Panc1 (cell line): ENCODE data around the gene UBXN11. TPM values are rescaled to one million over a fixed set of nuclear protein-coding genes. Genes with fewer than 3 reads are reported as not detected.

Source experiments
- ATAC-seq: fragments of 200-7000 bp; cut with Tn5 transposase; 2 replicates; pipeline ENCODE4 v1.9.1; 2020; ENCODE audit warnings: mild to moderate bottlenecking, moderate library complexity
- BruUV-seq: library from RNA; stranded (reverse); fragments of 400-500 nt; replicated peaks from 2 replicates; lab custom pipeline; 2021; lab: Mats Ljungman, UMichigan
- CTCF ChIA-PET: fragments of 300-600 bp; sonication (Branson Sonifier 250); formaldehyde crosslinking; loops from one replicate; lab custom pipeline; 2022; ENCODE audit warnings: antibody characterized with exemption; lab: Charles Lee
- POLR2A ChIA-PET: fragments of 300-600 bp; sonication (Branson Sonifier 250); formaldehyde crosslinking; loops from one replicate; lab custom pipeline; 2022; ENCODE audit warnings: antibody characterized with exemption; lab: Charles Lee
- DNase-seq: peaks from one replicate; pipeline ENCODE4 v3.0.0-alpha.2; 2010; ENCODE audit warnings: low read depth, low spot score
- H3K27ac ChIP-seq: 2 replicates; pipeline ENCODE4 v1.5.1; 2011; ENCODE audit warnings: mild to moderate bottlenecking, low read length, inconsistent platforms
- H3K27me3 ChIP-seq: fragments of 200-500 bp; sonication (Bioruptor generic); 2 replicates; pipeline ENCODE4 v1.6.0; 2014; ENCODE audit warnings: low read length, inconsistent platforms; ENCODE audit not compliant: control insufficient read depth, insufficient read depth
- H3K36me3 ChIP-seq: fragments of 200-500 bp; sonication (Bioruptor generic); 2 replicates; pipeline ENCODE4 v1.5.1; 2014; ENCODE audit warnings: inconsistent platforms, mild to moderate bottlenecking, low read length, moderate library complexity; ENCODE audit not compliant: control insufficient read depth, insufficient read depth
- H3K4me1 ChIP-seq: 2 replicates; pipeline ENCODE4 v1.5.1; 2011; ENCODE audit warnings: inconsistent platforms, mild to moderate bottlenecking, low read length, moderate library complexity; ENCODE audit not compliant: control insufficient read depth, insufficient read depth
- H3K4me3 ChIP-seq, 2 experiments: 2 replicates each; pipeline ENCODE4 v1.5.1; 2011 to 2012; ENCODE audit warnings: low read depth in 2 of 2, low read length in 2 of 2, mild to moderate bottlenecking in 2 of 2, inconsistent platforms in 1 of 2, moderate library complexity in 1 of 2
- H3K9me3 ChIP-seq: fragments of 200-500 bp; sonication (Bioruptor generic); 2 replicates; pipeline ENCODE4 v1.5.1; 2014; ENCODE audit warnings: low read depth, mild to moderate bottlenecking, inconsistent platforms, low read length, moderate library complexity; ENCODE audit not compliant: control insufficient read depth, insufficient read depth
- POLR2AphosphoS5 ChIP-seq: IDR thresholded peaks from 2 replicates; pipeline ENCODE4 v1.6.1; 2012; ENCODE audit warnings: mild to moderate bottlenecking, low read depth, low read length, moderate library complexity
- SIN3A ChIP-seq: IDR thresholded peaks from 2 replicates; pipeline ENCODE4 v1.6.1; 2012; ENCODE audit warnings: low read depth, mild to moderate bottlenecking, low read length, moderate library complexity, borderline replicate concordance; ENCODE audit not compliant: insufficient read depth
- TCF7L2 ChIP-seq: IDR thresholded peaks from 2 replicates; pipeline ENCODE4 v1.6.1; 2011; ENCODE audit warnings: mild to moderate bottlenecking, low read depth, low read length, inconsistent platforms
- in situ Hi-C: cut with HindIII; loops from 2 replicates; pipeline ENCODE4 v1.10.0; 2016; ENCODE audit warnings: low sequenced_read_pairs, low pct_unique_long_range_greater_than_20kb
- intact Hi-C: fragments of 100-400 bp; cut with micrococcal nuclease; formaldehyde crosslinking; loops from one replicate; pipeline ENCODE4 v1.10.0; 2022; ENCODE audit not compliant: unreplicated experiment
- total RNA-seq: library from RNA; stranded (reverse); gene quantifications from one replicate; pipeline ENCODE4 v1.2.1, GENCODE V29; 2021; ENCODE audit not compliant: unreplicated experiment
- TF ChIP-seq, protein P1 (sequence below): fragments of 450-650 bp; IDR thresholded peaks from 2 replicates; pipeline ENCODE4 v1.5.1; 2017; ENCODE audit warnings: mild to moderate bottlenecking
- TF ChIP-seq, protein P2 (sequence below), 2 experiments: IDR thresholded peaks; 2 replicates each; pipeline ENCODE4 v1.6.1; 2011 to 2012; ENCODE audit warnings: low read depth in 2 of 2, control low read depth in 1 of 2, low read length in 1 of 2, mild to moderate bottlenecking in 1 of 2, moderate library complexity in 1 of 2; ENCODE audit not compliant: insufficient read depth in 1 of 2

Gene UBXN11
- total RNA-seq, 1 experiment from 2014 or later, result 23.7 TPM

DNA sequence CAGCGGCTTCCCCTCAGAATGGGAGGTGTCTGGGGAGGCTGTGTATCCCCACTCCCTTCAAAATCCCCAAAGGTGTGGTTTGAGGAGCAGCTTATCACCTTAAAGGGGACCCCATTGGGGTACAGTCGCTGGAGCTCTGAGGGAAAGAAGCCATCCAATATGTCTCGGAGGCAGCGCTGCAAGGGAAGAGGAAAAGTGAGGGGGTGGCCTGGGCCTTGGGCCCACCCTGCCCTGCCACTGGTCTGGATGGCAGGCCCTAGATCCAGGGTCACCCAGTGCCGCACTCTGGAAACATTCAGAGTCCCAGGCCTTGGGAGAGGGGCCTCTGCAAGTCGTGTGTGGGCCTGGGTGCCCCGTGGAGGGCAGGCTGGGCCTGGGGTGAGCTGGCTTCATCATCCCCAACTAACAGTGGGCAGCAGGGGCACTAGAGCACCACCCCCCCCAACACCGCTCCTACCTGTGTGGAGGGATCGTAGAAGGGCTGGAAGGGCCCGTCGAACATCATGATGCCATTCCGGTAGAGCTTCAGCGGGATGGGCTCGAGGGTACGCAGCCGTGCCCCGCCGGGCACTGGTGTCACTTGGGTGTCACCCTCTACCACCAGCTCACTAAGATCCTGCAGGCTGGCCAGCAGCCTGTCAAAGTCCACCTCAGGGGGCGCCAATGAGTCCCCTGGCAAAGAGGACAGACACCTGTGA lies 20.9 kb downstream of the UBXN11 start:
- no peak for ATAC-seq
- CTCF ChIA-PET, result interaction anchor here (0.6 to 2.3 kb wide), 9 partner anchors 10 to 184 kb away, joined by 3 to 17 read pairs (median 3); no protein-coding TSS in a partner anchor
- in situ Hi-C loops, result no loop called here
- POLR2A ChIA-PET, result no interaction called here
- DNase-seq, result no peak
- peaks cover 23% of the 10 kb centered on the region for H3K4me1 ChIP-seq
- H3K36me3 ChIP-seq, result peaks cover 2% of the 10 kb centered on the region; the same call in 1 of the 2 replicates
- no peak overlapping the region for H3K4me3 ChIP-seq
- H3K27ac ChIP-seq, result no peak overlapping the region; the same call in 1 of the 2 replicates
- no peaks in the 10 kb centered on the region for H3K9me3 ChIP-seq
- H3K27me3 ChIP-seq, result no peaks in the 10 kb centered on the region
- TF ChIP-seq, protein P1, sequence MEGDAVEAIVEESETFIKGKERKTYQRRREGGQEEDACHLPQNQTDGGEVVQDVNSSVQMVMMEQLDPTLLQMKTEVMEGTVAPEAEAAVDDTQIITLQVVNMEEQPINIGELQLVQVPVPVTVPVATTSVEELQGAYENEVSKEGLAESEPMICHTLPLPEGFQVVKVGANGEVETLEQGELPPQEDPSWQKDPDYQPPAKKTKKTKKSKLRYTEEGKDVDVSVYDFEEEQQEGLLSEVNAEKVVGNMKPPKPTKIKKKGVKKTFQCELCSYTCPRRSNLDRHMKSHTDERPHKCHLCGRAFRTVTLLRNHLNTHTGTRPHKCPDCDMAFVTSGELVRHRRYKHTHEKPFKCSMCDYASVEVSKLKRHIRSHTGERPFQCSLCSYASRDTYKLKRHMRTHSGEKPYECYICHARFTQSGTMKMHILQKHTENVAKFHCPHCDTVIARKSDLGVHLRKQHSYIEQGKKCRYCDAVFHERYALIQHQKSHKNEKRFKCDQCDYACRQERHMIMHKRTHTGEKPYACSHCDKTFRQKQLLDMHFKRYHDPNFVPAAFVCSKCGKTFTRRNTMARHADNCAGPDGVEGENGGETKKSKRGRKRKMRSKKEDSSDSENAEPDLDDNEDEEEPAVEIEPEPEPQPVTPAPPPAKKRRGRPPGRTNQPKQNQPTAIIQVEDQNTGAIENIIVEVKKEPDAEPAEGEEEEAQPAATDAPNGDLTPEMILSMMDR, result peak; percentile 67
- TF ChIP-seq, protein P2, sequence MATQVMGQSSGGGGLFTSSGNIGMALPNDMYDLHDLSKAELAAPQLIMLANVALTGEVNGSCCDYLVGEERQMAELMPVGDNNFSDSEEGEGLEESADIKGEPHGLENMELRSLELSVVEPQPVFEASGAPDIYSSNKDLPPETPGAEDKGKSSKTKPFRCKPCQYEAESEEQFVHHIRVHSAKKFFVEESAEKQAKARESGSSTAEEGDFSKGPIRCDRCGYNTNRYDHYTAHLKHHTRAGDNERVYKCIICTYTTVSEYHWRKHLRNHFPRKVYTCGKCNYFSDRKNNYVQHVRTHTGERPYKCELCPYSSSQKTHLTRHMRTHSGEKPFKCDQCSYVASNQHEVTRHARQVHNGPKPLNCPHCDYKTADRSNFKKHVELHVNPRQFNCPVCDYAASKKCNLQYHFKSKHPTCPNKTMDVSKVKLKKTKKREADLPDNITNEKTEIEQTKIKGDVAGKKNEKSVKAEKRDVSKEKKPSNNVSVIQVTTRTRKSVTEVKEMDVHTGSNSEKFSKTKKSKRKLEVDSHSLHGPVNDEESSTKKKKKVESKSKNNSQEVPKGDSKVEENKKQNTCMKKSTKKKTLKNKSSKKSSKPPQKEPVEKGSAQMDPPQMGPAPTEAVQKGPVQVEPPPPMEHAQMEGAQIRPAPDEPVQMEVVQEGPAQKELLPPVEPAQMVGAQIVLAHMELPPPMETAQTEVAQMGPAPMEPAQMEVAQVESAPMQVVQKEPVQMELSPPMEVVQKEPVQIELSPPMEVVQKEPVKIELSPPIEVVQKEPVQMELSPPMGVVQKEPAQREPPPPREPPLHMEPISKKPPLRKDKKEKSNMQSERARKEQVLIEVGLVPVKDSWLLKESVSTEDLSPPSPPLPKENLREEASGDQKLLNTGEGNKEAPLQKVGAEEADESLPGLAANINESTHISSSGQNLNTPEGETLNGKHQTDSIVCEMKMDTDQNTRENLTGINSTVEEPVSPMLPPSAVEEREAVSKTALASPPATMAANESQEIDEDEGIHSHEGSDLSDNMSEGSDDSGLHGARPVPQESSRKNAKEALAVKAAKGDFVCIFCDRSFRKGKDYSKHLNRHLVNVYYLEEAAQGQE (IDR thresholded peaks at IDR 0.05; ENCODE audit: insufficient read depth in 1 of 2, low read depth in 2 of 2, low read length in 1 of 2), result no peak
- no peak for TF ChIP-seq POLR2AphosphoS5
- TF ChIP-seq TCF7L2, result no peak
- no peak for TF ChIP-seq SIN3A
- no TSS peak for BruUV-seq
- intact Hi-C loops, result loop anchor here (2.0 to 5.0 kb wide), 2 partner anchors 35 to 107 kb away; no protein-coding TSS in a partner anchor

DNA sequence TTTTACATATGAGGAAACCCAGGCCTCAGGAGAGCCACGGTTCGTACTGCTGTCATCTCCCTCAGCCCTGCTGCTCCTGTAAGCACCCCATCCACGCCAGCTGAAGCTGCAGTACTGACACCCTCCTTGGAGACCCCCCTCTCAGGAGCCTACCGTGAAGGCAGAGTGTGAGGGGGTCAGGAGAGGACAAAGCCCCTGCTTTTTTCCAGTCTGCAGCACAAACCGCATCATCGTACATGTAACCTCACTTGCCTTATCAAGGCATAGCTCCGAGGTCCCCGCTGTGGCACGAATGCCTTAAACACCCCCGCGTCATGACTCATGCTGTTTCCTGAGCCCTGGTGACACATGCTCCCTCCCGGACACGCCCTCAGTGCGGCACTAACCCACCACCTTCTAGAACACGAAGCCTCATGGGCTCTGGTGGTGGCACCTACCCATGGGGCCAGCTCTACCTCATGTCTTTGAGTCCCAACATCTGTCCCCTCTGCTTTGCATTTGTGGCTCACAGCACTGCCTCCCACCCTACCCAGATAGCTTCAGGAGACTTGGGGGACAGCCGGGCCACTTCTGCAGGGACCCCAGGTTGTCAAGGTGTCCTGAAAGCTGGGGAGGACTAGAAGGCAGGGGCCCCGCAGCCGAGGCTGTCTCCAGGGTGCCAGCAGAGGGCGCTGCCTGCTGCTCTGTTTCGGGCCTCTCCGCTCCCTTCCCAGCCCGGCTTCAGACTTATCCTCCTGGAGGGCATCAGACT lies 21.7 kb downstream of the UBXN11 start:
- POLR2A ChIA-PET, result no interaction called here
- intact Hi-C loops, result loop anchor here (2.0 to 5.0 kb wide), 2 partner anchors 36 to 108 kb away; no protein-coding TSS in a partner anchor
- DNase-seq (peak; percentile 84), ATAC-seq (peak; percentile 67)
- Histone ChIP-seq H3K27me3 (no peaks in the 10 kb centered on the region), H3K36me3 (peaks cover 2% of the 10 kb centered on the region; the same call in 1 of the 2 replicates), H3K27ac (peak overlapping the region; percentile 59), H3K4me1 (peaks cover 23% of the 10 kb centered on the region), H3K4me3 (no peak overlapping the region), H3K9me3 (no peaks in the 10 kb centered on the region)
- BruUV-seq, result no TSS peak
- no peak for TF ChIP-seq TCF7L2
- TF ChIP-seq, protein P1, result peak; percentile 91
- peak; percentile 58 for TF ChIP-seq POLR2AphosphoS5
- TF ChIP-seq, protein P2 (IDR thresholded peaks at IDR 0.05; ENCODE audit: insufficient read depth in 1 of 2, low read depth in 2 of 2, low read length in 1 of 2), result no peak
- no peak for TF ChIP-seq SIN3A
- CTCF ChIA-PET, result interaction anchor here (0.7 to 2.3 kb wide), 6 partner anchors 9 to 132 kb away, joined by 3 to 17 read pairs (median 8); no protein-coding TSS in a partner anchor
- in situ Hi-C loops, result no loop called here
